GM11168 (cell line): ENCODE measurements around the gene CEBPG.

ENCODE experiments used
- in situ Hi-C: fragments of 300-500 bp; cut with MboI; formaldehyde crosslinking; loops from one replicate; pipeline ENCODE4 v1.12.0; 2022; ENCODE audit warnings: low sequenced_read_pairs; ENCODE audit not compliant: unreplicated experiment

The CEBPG gene

GRCh38 chr19:33402421-33403220, 29.1 kb downstream of the CEBPG start:
- in situ Hi-C loops: loop anchor here (5.0 kb wide), 1 partner anchor 165 kb away; no protein-coding TSS in a partner anchor

- in situ Hi-C loops: loop anchor here (5.0 kb wide), 1 partner anchor 166 kb away; no protein-coding TSS in a partner anchor
These were observed 29.9 kb downstream of the CEBPG start for GRCh38 chr19:33403221-33403972.

GRCh38 chr19:33403973-33404304, 30.4 kb downstream of the CEBPG start:
- in situ Hi-C loops: loop anchor here (5.0 kb wide), 1 partner anchor 167 kb away; no protein-coding TSS in a partner anchor

- in situ Hi-C loops: loop anchor here (5.0 kb wide), 1 partner anchor 167 kb away; no protein-coding TSS in a partner anchor
These were observed 31.2 kb downstream of the CEBPG start for GRCh38 chr19:33404506-33405253.

- in situ Hi-C loops: no loop called here
These were observed 31.7 kb downstream of the CEBPG start for GRCh38 chr19:33405254-33405552.

GRCh38 chr19:33405553-33406461, 32.3 kb downstream of the CEBPG start:
- in situ Hi-C loops: no loop called here

GRCh38 chr19:33406521-33407139, 33.1 kb downstream of the CEBPG start:
- in situ Hi-C loops: no loop called here

- in situ Hi-C loops: no loop called here
These were observed 33.6 kb downstream of the CEBPG start for GRCh38 chr19:33407140-33407551.

GRCh38 chr19:33407716-33408115, 34.2 kb downstream of the CEBPG start:
- in situ Hi-C loops: no loop called here

GRCh38 chr19:33408116-33408515, 34.6 kb downstream of the CEBPG start:
- in situ Hi-C loops: no loop called here

- in situ Hi-C loops: no loop called here
These were observed 35.3 kb downstream of the CEBPG start for GRCh38 chr19:33408538-33409434.

- in situ Hi-C loops: no loop called here
These were observed 36.6 kb downstream of the CEBPG start for GRCh38 chr19:33409906-33410685.

GRCh38 chr19:33410915-33411401, 37.4 kb downstream of the CEBPG start:
- in situ Hi-C loops: no loop called here

- in situ Hi-C loops: no loop called here
These were observed 38.2 kb downstream of the CEBPG start for GRCh38 chr19:33411621-33412180.

- in situ Hi-C loops: no loop called here
These were observed 39.3 kb downstream of the CEBPG start for GRCh38 chr19:33412601-33413425.

GRCh38 chr19:33413426-33413725, 39.9 kb downstream of the CEBPG start:
- in situ Hi-C loops: no loop called here
